Anterior cingulate cortex (tissue), 58 donors: Measurements from ENCODE around the gene WDR91.

ENCODE experiments used
- DNase-seq, 58 donors: peaks; one replicate each; lab custom pipeline; 2025; lab: John Stamatoyannopoulos, UW

WDR91 gene

GRCh38 chr7:135201350-135201749, 10.0 kb downstream of the WDR91 start:
- DNase-seq, result no peak

- no peak for DNase-seq
Measured at GRCh38 chr7:135200821-135201331, 10.4 kb downstream of the WDR91 start.

- no peak for DNase-seq
Measured at GRCh38 chr7:135199439-135199838, 11.9 kb downstream of the WDR91 start.

GRCh38 chr7:135197906-135198655, 13.2 kb downstream of the WDR91 start:
- DNase-seq, result no peak

- DNase-seq, result no peak
Measured at GRCh38 chr7:135197343-135197742, 14.0 kb downstream of the WDR91 start.

- no peak for DNase-seq
Measured at GRCh38 chr7:135195968-135196629, 15.2 kb downstream of the WDR91 start.

GRCh38 chr7:135195156-135195555, 16.2 kb downstream of the WDR91 start:
- no peak for DNase-seq

GRCh38 chr7:135194494-135195095, 16.7 kb downstream of the WDR91 start:
- DNase-seq, result no peak

- no peak for DNase-seq
Measured at GRCh38 chr7:135193615-135194081, 17.7 kb downstream of the WDR91 start.

GRCh38 chr7:135192914-135193536, 18.3 kb downstream of the WDR91 start:
- DNase-seq, result no peak

GRCh38 chr7:135190703-135191102, 20.6 kb downstream of the WDR91 start:
- DNase-seq, result no peak

- DNase-seq, result no peak
Measured at GRCh38 chr7:135189961-135190360, 21.4 kb downstream of the WDR91 start.

GRCh38 chr7:135189221-135189662, 22.1 kb downstream of the WDR91 start:
- peak in 1 of 58 donors; percentile 17 for DNase-seq

- DNase-seq, result no peak
Measured at GRCh38 chr7:135188298-135188984, 22.9 kb downstream of the WDR91 start.

GRCh38 chr7:135186841-135187253, 24.5 kb downstream of the WDR91 start:
- DNase-seq, result no peak

GRCh38 chr7:135186261-135186540, 25.1 kb downstream of the WDR91 start:
- no peak for DNase-seq

- DNase-seq, result no peak
Measured at GRCh38 chr7:135185471-135186260, 25.7 kb downstream of the WDR91 start.

GRCh38 chr7:135184254-135184841, 27.0 kb downstream of the WDR91 start:
- no peak for DNase-seq

- no peak for DNase-seq
Measured at GRCh38 chr7:135183478-135183877, 27.8 kb downstream of the WDR91 start.
